Lung (tissue), 12 donors: ENCODE data around the gene RNH1. TPM values are rescaled to one million over a fixed set of nuclear protein-coding genes. Genes with fewer than 3 reads are reported as not detected.

Experiments used
- ATAC-seq: fragments of 200-7000 bp; cut with Tn5 transposase; one replicate; pipeline ENCODE4 v1.9.1; 2020; ENCODE audit warnings: moderate number of reproducible peaks; ENCODE audit not compliant: insufficient read depth, low FRiP score
- DNase-seq, 3 donors: peaks; one replicate each; pipeline ENCODE4 v3.0.0-alpha.2; 2013 to 2017
- H3K27ac ChIP-seq, 2 donors: one replicate each; pipeline ENCODE4 v1.5.1; 2013; ENCODE audit warnings: mild to moderate bottlenecking in 2 of 2, moderate library complexity in 2 of 2, control low read depth in 1 of 2, inconsistent platforms in 1 of 2, low read depth in 1 of 2, low read length in 1 of 2
- H3K27me3 ChIP-seq, 3 donors: one replicate each; pipeline ENCODE4 v1.5.1; 2013; ENCODE audit warnings: low read length in 2 of 3; ENCODE audit not compliant: control insufficient read depth in 3 of 3, insufficient read depth in 3 of 3
- H3K36me3 ChIP-seq, 4 donors: one replicate each; pipeline ENCODE4 v1.5.1; 2013; ENCODE audit warnings: low read length in 4 of 4, mild to moderate bottlenecking in 1 of 4, moderate library complexity in 1 of 4; ENCODE audit not compliant: control insufficient read depth in 4 of 4, insufficient read depth in 4 of 4
- H3K4me1 ChIP-seq, 5 donors: one replicate each; pipeline ENCODE4 v1.5.1; 2013; ENCODE audit warnings: low read length in 5 of 5, mild to moderate bottlenecking in 2 of 5, moderate library complexity in 1 of 5; ENCODE audit not compliant: control insufficient read depth in 5 of 5, insufficient read depth in 5 of 5
- H3K4me3 ChIP-seq: one replicate; pipeline ENCODE4 v1.5.1; 2013; ENCODE audit warnings: mild to moderate bottlenecking, control low read depth, moderate library complexity
- H3K9ac ChIP-seq, 2 donors: one replicate each; pipeline ENCODE4 v1.5.1; 2013; ENCODE audit warnings: low read length in 2 of 2, control low read depth in 1 of 2; ENCODE audit not compliant: insufficient read depth in 1 of 2
- H3K9me3 ChIP-seq, 4 donors: one replicate each; pipeline ENCODE4 v1.5.1; 2013; ENCODE audit warnings: low read length in 3 of 4, mild to moderate bottlenecking in 1 of 4, moderate library complexity in 1 of 4; ENCODE audit not compliant: control insufficient read depth in 4 of 4, insufficient read depth in 3 of 4
- CTCF ChIP-seq: IDR thresholded peaks from 2 replicates; pipeline ENCODE4 v1.5.1; 2012; ENCODE audit warnings: mild to moderate bottlenecking; ENCODE audit errors: control extremely low read depth, extremely low read depth
- whole genome bisulfite sequencing, 2 donors: extraction: QIAGEN DNeasy Blood & Tissue Kit; methylation state at CpG; one replicate each; pipeline ENCODE4 v1.1.7; 2013; 5-methylcytosine and 5-hydroxymethylcytosine counted together
- polyA plus RNA-seq, 2 donors: library from polyadenylated mRNA; stranded (reverse); fragments of 200-250 nt; gene quantifications; one replicate each; pipeline ENCODE4 v1.2.1, GENCODE V29; 2013
- total RNA-seq, 2 donors: library from RNA; depleted of rRNA in 1 of 2; stranded (reverse); fragments of >200 nt in 1 of 2; gene quantifications; one replicate each; pipeline ENCODE4 v1.2.1, GENCODE V29; 2014 to 2021
- donor health status: control.
- donor health status: control.
- donor health status: Bipolar disorder and iron deficiency.
- donor health status: healthy.
- donor health status: DM: yes; HTN: yes; CAD: no.

RNH1 gene
- total and polyA plus RNA-seq, 4 donors: 152 to 315 (median 233) TPM

DNA sequence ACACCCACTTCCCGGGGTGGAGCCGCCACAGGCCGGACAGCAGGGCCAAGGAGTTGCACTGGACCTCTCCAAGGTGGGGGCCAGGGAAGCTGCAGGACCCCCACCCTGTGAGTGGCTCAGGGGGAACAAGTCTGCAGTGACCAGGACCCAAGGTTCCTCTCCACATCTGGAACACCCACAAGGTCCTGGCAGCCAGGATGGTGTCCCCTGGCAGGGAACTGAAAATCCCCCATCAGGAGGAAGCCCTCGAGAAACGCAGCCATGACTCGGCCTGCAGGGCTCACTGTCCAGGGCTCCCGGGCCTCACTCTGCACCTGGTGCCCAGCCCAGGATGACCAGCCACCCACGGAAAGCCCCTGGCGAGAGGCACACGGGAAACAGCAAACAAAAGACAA is 11.5 kb downstream of the RNH1 start:
- H3K36me3 ChIP-seq: peaks cover 6 to 75% (median 39%) of the 10 kb centered on the region in 4 donors
- no peak for DNase-seq
- WGBS, 2 donors: 70 to 80% methylated on average over 10 of the region's 10 CpGs

DNA sequence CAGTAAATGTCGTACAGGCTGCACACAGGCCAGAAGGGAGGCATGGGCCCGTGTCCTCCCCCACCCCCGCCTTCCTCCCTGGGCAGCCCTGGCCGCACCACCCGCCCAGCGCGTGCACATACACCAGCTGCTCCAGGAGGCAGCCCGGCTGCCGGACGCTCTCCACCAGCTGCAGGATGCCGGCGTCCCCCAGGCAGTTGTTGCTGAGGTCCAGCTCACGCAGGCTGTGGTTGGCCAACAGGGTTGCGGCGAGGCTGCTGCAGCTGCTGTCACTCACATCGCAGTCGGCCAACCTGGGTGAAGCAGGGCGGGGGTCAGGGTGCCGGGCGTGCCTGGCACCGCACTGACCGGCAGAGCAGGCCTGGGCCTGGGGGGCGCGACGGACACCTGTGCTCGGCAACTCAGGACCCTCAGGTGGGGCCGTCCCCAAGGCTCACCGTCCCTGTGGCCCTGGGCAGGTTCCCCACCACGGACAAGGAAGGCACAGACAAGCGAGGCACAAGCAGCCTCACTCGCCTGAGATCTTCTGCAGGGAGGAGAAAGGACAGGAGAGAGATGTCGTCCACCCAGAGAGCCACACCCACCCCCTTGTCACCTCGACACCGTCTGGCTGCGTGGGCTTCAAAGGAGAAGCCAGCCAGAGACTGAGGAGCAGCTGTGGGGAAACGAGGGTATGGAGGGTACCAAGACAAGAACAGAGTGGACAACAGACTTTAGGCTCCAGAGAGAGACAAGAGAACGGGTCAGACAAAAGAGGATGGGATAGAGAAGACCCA is 12.1 kb downstream of the RNH1 start:
- 90 to 91% methylated on average over 35 to 37 of the region's 37 CpGs for WGBS, 2 donors
- DNase-seq: no peak
- no peaks in the 10 kb centered on the region for H3K9me3 ChIP-seq
- no peaks in the 10 kb centered on the region for H3K27me3 ChIP-seq
- H3K36me3 ChIP-seq: peaks cover 6 to 75% (median 38%) of the 10 kb centered on the region in 4 donors
- H3K9ac ChIP-seq: no peak overlapping the region
- ATAC-seq: no peak
- TF ChIP-seq CTCF: no peak
- H3K27ac ChIP-seq: no peak overlapping the region
- H3K4me1 ChIP-seq: no peaks in the 10 kb centered on the region
- H3K4me3 ChIP-seq: no peak overlapping the region

More for the DNA sequence above, 11.5 kb downstream of the RNH1 start:
- no peak for TF ChIP-seq CTCF
- H3K9me3 ChIP-seq: no peaks in the 10 kb centered on the region
- H3K27ac ChIP-seq: no peak overlapping the region
- H3K9ac ChIP-seq: no peak overlapping the region
- H3K4me1 ChIP-seq: no peaks in the 10 kb centered on the region
- H3K4me3 ChIP-seq: no peak overlapping the region
- no peaks in the 10 kb centered on the region for H3K27me3 ChIP-seq
- ATAC-seq: no peak

DNA sequence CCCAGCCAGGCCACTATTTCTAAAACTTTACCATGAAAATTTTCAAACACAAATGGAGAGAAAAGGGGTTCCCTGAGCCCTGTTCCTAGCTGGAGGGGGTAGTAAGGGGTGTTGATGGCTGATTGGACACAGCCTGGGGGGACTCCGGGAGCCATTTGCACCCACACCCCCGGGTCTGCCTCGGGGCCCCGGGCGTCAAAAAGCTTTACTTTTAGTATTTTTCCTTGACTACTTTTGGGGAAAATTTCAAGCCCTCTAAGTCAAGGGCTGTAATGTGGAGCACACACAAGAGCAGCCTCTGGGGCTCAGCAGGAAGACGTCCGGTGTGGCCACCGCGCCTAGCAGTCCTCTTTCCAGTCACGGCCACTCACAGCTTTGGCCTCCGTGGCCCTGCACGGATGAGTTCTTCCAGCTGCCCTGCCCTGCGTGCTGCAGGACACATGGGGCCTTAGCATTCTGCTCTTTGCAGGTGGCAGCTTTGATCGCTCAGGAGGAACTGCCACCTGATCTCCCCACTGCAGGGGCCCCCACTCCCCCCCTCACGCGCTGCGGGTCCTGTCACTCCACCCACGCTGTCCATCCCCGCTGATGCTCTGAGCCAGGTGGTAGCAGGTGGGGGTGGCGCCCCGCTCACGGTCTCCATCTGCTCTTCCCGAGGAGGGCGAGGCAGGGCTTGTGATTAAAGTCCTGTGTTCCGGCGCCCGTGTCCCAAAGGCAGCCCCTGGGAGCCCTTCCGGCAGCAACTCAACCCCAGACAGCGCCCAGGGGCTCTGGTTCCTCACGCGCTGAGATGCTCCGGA is 14.4 kb downstream of the RNH1 start:
- Histone ChIP-seq H3K4me1 (no peaks in the 10 kb centered on the region), H3K9me3 (no peaks in the 10 kb centered on the region), H3K27ac (no peak overlapping the region), H3K9ac (no peak overlapping the region), H3K36me3 (peaks cover 3 to 63% (median 23%) of the 10 kb centered on the region in 4 donors), H3K4me3 (no peak overlapping the region), H3K27me3 (no peaks in the 10 kb centered on the region)
- 91% methylated on average over 32 of the region's 32 CpGs for WGBS, 2 donors
- TF ChIP-seq CTCF: no peak
- ATAC-seq: no peak
- no peak for DNase-seq
